Measurements from ENCODE around the gene FBXO5. TPM values are rescaled to one million over a fixed set of nuclear protein-coding genes. Genes with fewer than 3 reads are reported as not detected.
"Not testable (repeated sequence)": the region's sequence is repeated elsewhere in the genome, so short reads cannot be mapped to it uniquely, and the experiment has no call there.

The FBXO5 gene
- total and polyA plus RNA-seq, 7 donors, result 0.76 to 1.9 (median 1.3) TPM

GRCh38 chr6:152973916-152974315, 8.9 kb downstream of the FBXO5 start:
- 96 to 100% (median 97%) methylated on average over 1 of the region's 1 CpG for WGBS, 3 donors
- no peak for TF ChIP-seq CTCF (IDR thresholded peaks at IDR 0.05)
- no peaks in the 10 kb centered on the region for H3K9me3 ChIP-seq
- DNase-seq (no peak), ATAC-seq (no peak)
- intact Hi-C loops (cut with DNase I), result no loop called here
- H3K4me1 ChIP-seq, result no peaks in the 10 kb centered on the region
- peaks cover 0 to 56% of the 10 kb centered on the region in 2 donors for H3K36me3 ChIP-seq (ENCODE audit: insufficient read depth in 1 of 2, low read depth in 1 of 2)
- H3K27me3 ChIP-seq (ENCODE audit: insufficient read depth in 3 of 3, low read length in 2 of 3), result no peaks in the 10 kb centered on the region
- no peak overlapping the region for H3K4me3 ChIP-seq
- H3K27ac ChIP-seq, result no peak overlapping the region

DNA sequence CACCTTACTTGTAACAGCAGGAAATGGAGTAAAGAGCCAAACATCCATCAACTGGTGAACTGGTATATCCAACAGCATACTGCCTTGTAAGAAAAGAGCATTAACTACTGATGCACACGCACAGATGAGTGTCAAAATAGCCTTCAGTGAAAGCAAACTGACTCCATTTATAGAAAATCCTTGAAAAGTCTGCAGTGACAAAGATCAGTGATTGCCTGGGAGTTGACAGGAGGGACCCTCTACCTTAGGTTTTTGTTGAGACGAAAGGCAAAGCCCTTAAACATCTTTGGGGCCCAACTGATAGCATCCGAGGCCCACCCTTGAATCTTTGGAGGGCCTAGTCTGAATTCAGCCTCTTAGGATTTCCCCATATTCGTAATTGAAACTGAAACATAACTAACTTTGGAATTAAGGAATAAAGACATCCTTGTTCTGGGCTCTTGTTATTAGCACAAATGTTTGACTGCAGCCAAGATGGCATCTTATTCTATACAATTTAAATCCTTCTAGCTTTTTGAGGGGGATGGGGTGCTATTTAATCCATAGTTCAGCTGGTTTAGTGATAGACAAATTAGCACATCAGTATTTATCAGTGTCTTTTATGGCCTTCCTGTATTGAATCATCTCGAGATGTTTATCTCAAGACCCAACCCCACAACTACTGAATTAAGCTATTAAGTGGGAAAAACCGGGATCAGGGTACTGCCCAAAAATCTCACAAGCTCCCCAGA, 13.0 kb downstream of the FBXO5 start:
- TF ChIP-seq CTCF (IDR thresholded peaks at IDR 0.05), result no peak
- 96 to 97% (median 97%) methylated on average over 6 of the region's 6 CpGs for WGBS, 3 donors
- no peak for ATAC-seq
- DNase-seq, result no peak
- no peak overlapping the region for H3K4me3 ChIP-seq
- intact Hi-C loops (cut with DNase I), result no loop called here
- H3K9me3 ChIP-seq, result peaks cover 2% of the 10 kb centered on the region
- no peak overlapping the region for H3K27ac ChIP-seq
- no peaks in the 10 kb centered on the region for H3K4me1 ChIP-seq
- H3K36me3 ChIP-seq (ENCODE audit: insufficient read depth in 1 of 2, low read depth in 1 of 2), result peaks cover 0 to 50% of the 10 kb centered on the region in 2 donors
- H3K27me3 ChIP-seq (ENCODE audit: insufficient read depth in 3 of 3, low read length in 2 of 3), result no peaks in the 10 kb centered on the region

GRCh38 chr6:152966168-152966894, 16.5 kb downstream of the FBXO5 start:
- 87 to 93% (median 90%) methylated on average over 11 to 15 of the region's 15 CpGs for WGBS, 3 donors
- not testable (repeated sequence) for ATAC-seq, H3K4me3 ChIP-seq

GRCh38 chr6:152959333-152959732, 23.5 kb downstream of the FBXO5 start:
- H3K27ac ChIP-seq, result no peak overlapping the region
- H3K4me1 ChIP-seq, result no peaks in the 10 kb centered on the region
- WGBS, 3 donors, result 92 to 93% (median 92%) methylated on average over 24 of the region's 24 CpGs
- intact Hi-C loops (cut with DNase I), result no loop called here
- no peak for DNase-seq
- H3K36me3 ChIP-seq (ENCODE audit: insufficient read depth in 1 of 2, low read depth in 1 of 2), result no peaks in the 10 kb centered on the region
- no peaks in the 10 kb centered on the region for H3K9me3 ChIP-seq
- H3K4me3 ChIP-seq, result no peak overlapping the region
- TF ChIP-seq CTCF (IDR thresholded peaks at IDR 0.05), result no peak
- no peaks in the 10 kb centered on the region for H3K27me3 ChIP-seq (ENCODE audit: insufficient read depth in 3 of 3, low read length in 2 of 3)
- ATAC-seq, result no peak

More at GRCh38 chr6:152966168-152966894, 16.5 kb downstream of the FBXO5 start:
- DNase-seq; H3K4me1 ChIP-seq; H3K9me3 ChIP-seq; intact Hi-C loops (cut with DNase I); H3K27me3 ChIP-seq (ENCODE audit: insufficient read depth in 3 of 3, low read length in 2 of 3); H3K27ac ChIP-seq: not testable (repeated sequence)
- H3K36me3 ChIP-seq (ENCODE audit: insufficient read depth in 1 of 2, low read depth in 1 of 2), result peaks cover 0 to 14% of the 10 kb centered on the region in 2 donors

GRCh38 chr6:152957796-152958195, 25.0 kb downstream of the FBXO5 start:
- Histone ChIP-seq H3K36me3 (ENCODE audit: insufficient read depth in 1 of 2, low read depth in 1 of 2) (no peaks in the 10 kb centered on the region), H3K27me3 (ENCODE audit: insufficient read depth in 3 of 3, low read length in 2 of 3) (no peaks in the 10 kb centered on the region), H3K4me3 (no peak overlapping the region), H3K4me1 (no peaks in the 10 kb centered on the region), H3K27ac (no peak overlapping the region), H3K9me3 (no peaks in the 10 kb centered on the region)
- no peak for DNase-seq
- intact Hi-C loops (cut with DNase I), result no loop called here
- no peak for ATAC-seq
- 61 to 86% (median 65%) methylated on average over 1 of the region's 1 CpG for WGBS, 3 donors
- TF ChIP-seq CTCF (IDR thresholded peaks at IDR 0.05), result no peak

Measured in psoas muscle (tissue), 8 donors.